Dendritic cell treated with granulocyte-macrophage colony-stimulating factor and Interleukin-4, amounts not matched to agents 40 ng/mL and 50 ng/mL, for 4 days (primary cell): ENCODE data around the gene NAA80.
A peak's percentile ranks its signal among the peaks of the same experiment; 100 is the strongest.

Experiments used
- H3K27ac Mint-ChIP-seq: one replicate; pipeline ENCODE4 v1.8.0; 2022; ENCODE audit warnings: mild to moderate bottlenecking, mixed read lengths
- H3K27me3 Mint-ChIP-seq: one replicate; pipeline ENCODE4 v1.8.0; 2022; ENCODE audit warnings: mild to moderate bottlenecking, mixed read lengths
- H3K36me3 Mint-ChIP-seq: one replicate; pipeline ENCODE4 v1.8.0; 2022; ENCODE audit warnings: low read depth, mixed read lengths
- H3K4me1 Mint-ChIP-seq: one replicate; pipeline ENCODE4 v1.8.0; 2022; ENCODE audit warnings: low read depth, mixed read lengths
- H3K4me3 Mint-ChIP-seq: one replicate; pipeline ENCODE4 v1.8.0; 2022; ENCODE audit warnings: mild to moderate bottlenecking, moderate library complexity, mixed read lengths
- H3K9me3 Mint-ChIP-seq: one replicate; pipeline ENCODE4 v1.8.0; 2022; ENCODE audit warnings: mixed read lengths
- intact Hi-C: fragments of 100-400 bp; cut with micrococcal nuclease; formaldehyde crosslinking; loops from one replicate; pipeline ENCODE4 v1.15.0; 2022

Gene NAA80

GRCh38 chr3:50248387-50248786, 50.8 kb downstream of the NAA80 start:
- Mint-ChIP-seq H3K27me3 (no peaks in the 10 kb centered on the region), H3K36me3 (peaks cover 100% of the 10 kb centered on the region), H3K4me1 (peaks cover 92% of the 10 kb centered on the region), H3K9me3 (no peaks in the 10 kb centered on the region), H3K27ac (peak overlapping the region; percentile 97), H3K4me3 (peak overlapping the region; percentile 52)
- intact Hi-C loops: no loop called here

DNA sequence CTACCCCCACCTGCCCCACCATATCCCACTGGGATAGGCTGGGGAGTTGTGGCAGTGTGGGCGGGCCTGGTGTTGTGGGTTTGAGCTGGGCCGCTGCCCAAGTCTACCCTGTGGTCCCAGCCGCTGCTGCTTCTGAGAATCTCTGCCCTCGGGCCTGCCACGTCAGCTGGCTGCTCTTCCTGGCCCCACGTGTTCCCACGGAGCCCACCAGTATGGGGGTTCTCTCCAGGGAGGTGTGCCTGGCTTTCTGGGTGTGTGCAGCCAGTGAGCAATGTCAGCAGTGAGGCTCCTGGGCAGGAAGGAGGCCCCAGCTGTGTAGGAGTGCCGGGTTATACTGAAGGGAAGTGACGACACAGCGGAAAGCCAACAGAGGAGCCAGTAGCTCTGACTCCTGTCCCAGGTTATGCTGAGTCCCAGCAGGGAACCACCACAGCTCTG, 52.7 kb downstream of the NAA80 start:
- H3K36me3 Mint-ChIP-seq: peaks cover 92% of the 10 kb centered on the region
- H3K27ac Mint-ChIP-seq: peak overlapping the region; percentile 97
- no peaks in the 10 kb centered on the region for H3K9me3 Mint-ChIP-seq
- no peaks in the 10 kb centered on the region for H3K27me3 Mint-ChIP-seq
- peaks cover 97% of the 10 kb centered on the region for H3K4me1 Mint-ChIP-seq
- peak overlapping the region; percentile 80 for H3K4me3 Mint-ChIP-seq
- intact Hi-C loops: loop anchor here (1.0 kb wide), 2 partner anchors 8 to 19 kb away; no protein-coding TSS in a partner anchor
